Measurements from ENCODE around the gene SLC4A1.

GRCh38 chr17:44203731-44204440, 64.0 kb downstream of the SLC4A1 start:
- TF ChIP-seq CTCF (IDR thresholded peaks at IDR 0.05): peak; percentile 28 to 68 (median 56)
- TF ChIP-seq POLR2A (IDR thresholded peaks at IDR 0.05): no peak

Data from heart left ventricle (tissue), 13 donors.